ENCODE data around the gene CXCL13. TPM values are rescaled to one million over a fixed set of nuclear protein-coding genes. Genes with fewer than 3 reads are reported as not detected.

Gene CXCL13
- total and polyA plus RNA-seq, 2 of the 8 experiments (the other 6 are each of a cell fraction or from before 2014, with no cell fraction given), result not detected

- Histone ChIP-seq H3K56ac (replicated peaks; ENCODE audit: insufficient read length, low read depth, low read length) (no peak overlapping the region), H3K79me2 (ENCODE audit: control insufficient read depth in 1 of 2, insufficient read depth in 2 of 2, low read length in 2 of 2) (no peaks in the 10 kb centered on the region), H2AK5ac (ENCODE audit: low read depth, low read length) (no peak overlapping the region), H3K36me3 (ENCODE audit: control insufficient read depth in 2 of 4, insufficient read depth in 4 of 4, low read length in 3 of 4) (no peaks in the 10 kb centered on the region), H3K23me2 (ENCODE audit: low read depth, low read length) (peaks cover 1% of the 10 kb centered on the region; the same call in 1 of the 2 replicates), H4K91ac (replicated peaks; ENCODE audit: insufficient read length, low read length) (no peak overlapping the region), H3K4me1 (replicated peaks in 1 of 4; ENCODE audit: control insufficient read depth in 3 of 4, insufficient read depth in 4 of 4, low read length in 3 of 4) (0 out of 7 replicates have a peak, but pooled peaks cover 0 to 3% (median 0%) of the 10 kb centered on the region in 4 experiments), H4K8ac (ENCODE audit: extremely low read depth, insufficient read depth, low read length) (no peak overlapping the region), H2BK120ac (replicated peaks; ENCODE audit: low read depth, low read length) (no peak overlapping the region), H3K18ac (ENCODE audit: extremely low read depth, low read length) (no peak overlapping the region), H2BK15ac (ENCODE audit: low read length) (no peak overlapping the region), H3K23ac (ENCODE audit: insufficient read length) (no peak overlapping the region), H3K79me1 (ENCODE audit: low read depth, low read length) (no peaks in the 10 kb centered on the region), H3K14ac (ENCODE audit: insufficient read length) (no peak overlapping the region), H3K4ac (replicated peaks; ENCODE audit: insufficient read length, low read depth, low read length) (no peak overlapping the region), H3K27me3 (replicated peaks in 1 of 4; ENCODE audit: control insufficient read depth in 3 of 4, extremely low read depth in 1 of 4, insufficient read depth in 3 of 4, low read length in 3 of 4) (no peaks in the 10 kb centered on the region), H2BK20ac (ENCODE audit: low read length) (no peak overlapping the region), H3K4me3 (ENCODE audit: extremely low read depth in 1 of 4, insufficient read depth in 2 of 4, low read depth in 3 of 4, low read length in 4 of 4) (no peak overlapping the region), H3K27ac (ENCODE audit: low read depth, low read length) (no peak overlapping the region), H3K9me3 (ENCODE audit: insufficient read depth in 2 of 2, low read depth in 1 of 2, low read length in 1 of 2) (no peaks in the 10 kb centered on the region), H2BK12ac (ENCODE audit: low read depth, low read length) (no peak overlapping the region), H2BK5ac (ENCODE audit: low read depth, low read length) (no peak overlapping the region), H3K4me2 (ENCODE audit: insufficient read depth in 1 of 2, low read depth in 2 of 2, low read length in 2 of 2) (no peak overlapping the region), H2AFZ (ENCODE audit: low read length) (no peak overlapping the region), H4K20me1 (replicated peaks in 1 of 2; ENCODE audit: control insufficient read depth in 1 of 2, insufficient read depth in 2 of 2, low read length in 2 of 2) (no peaks in the 10 kb centered on the region), H4K5ac (ENCODE audit: insufficient read length, low read depth, low read length) (no peak overlapping the region), H3K9ac (replicated peaks in 1 of 4; ENCODE audit: extremely low read depth in 1 of 4, low read depth in 3 of 4, low read length in 3 of 4) (no peak overlapping the region)
- ChIA-PET POLR2A (ENCODE audit: partially characterized antibody) (no interaction called here), CTCF (ENCODE audit: partially characterized antibody) (interaction anchor here (0.6 to 1.7 kb wide), 3 partner anchors 16 to 51 kb away, joined by 3 read pairs; no protein-coding TSS in a partner anchor)
- FAIRE-seq (no peak), DNase-seq (ENCODE audit: low read depth in 1 of 2, low spot score in 2 of 2) (no peak)
- WGBS, 2 experiments (ENCODE audit: extremely low coverage in 1 of 2, insufficient coverage in 1 of 2, insufficient read length in 1 of 2, insufficient replicate concordance in 2 of 2, low coverage in 1 of 2, low lambda C conversion rate in 2 of 2, missing lambda C conversion rate in 1 of 2), result 91% methylated on average over 5 of the region's 5 CpGs; no CpG with 5 or more reads in 1 of the 2 experiments
- TF ChIP-seq JUN (IDR thresholded peaks at IDR 0.05; ENCODE audit: low read depth, low read length), result no peak
- TF ChIP-seq TEAD4 (IDR thresholded peaks at IDR 0.05; ENCODE audit: low read depth, low read length), result no peak
- no peak for TF ChIP-seq CBX8 (IDR thresholded peaks at IDR 0.05; ENCODE audit: borderline replicate concordance, low read depth, low read length)
- TF ChIP-seq RNF2 (IDR thresholded peaks at IDR 0.05; ENCODE audit: borderline replicate concordance, low read depth, low read length, missing control alignments, poor library complexity, severe bottlenecking), result no peak
- TF ChIP-seq TCF12 (IDR thresholded peaks at IDR 0.05; ENCODE audit: low read depth, low read length), result no peak
- no peak for TF ChIP-seq CHD2 (IDR thresholded peaks at IDR 0.05; ENCODE audit: low read length)
Measured at GRCh38 chr4:77652237-77652897, 46.7 kb downstream of the CXCL13 start.

Measured in H1 (cell line).